Osteocyte (in vitro differentiated cells): ENCODE measurements around the gene FXN. TPM values are rescaled to one million over a fixed set of nuclear protein-coding genes. Genes with fewer than 3 reads are reported as not detected.
A peak's percentile ranks its signal among the peaks of the same experiment; 100 is the strongest.
"Not testable (repeated sequence)": the region's sequence is repeated elsewhere in the genome, so short reads cannot be mapped to it uniquely, and the experiment has no call there.

Experiments
- DNase-seq: peaks from one replicate; pipeline ENCODE4 v3.0.0; 2021; ENCODE audit warnings: mixed read lengths; ENCODE audit not compliant: unreplicated experiment; ENCODE audit errors: extremely low spot score
- H3K27ac Mint-ChIP-seq: one replicate; pipeline ENCODE4 v1.8.0; 2021; ENCODE audit warnings: mild to moderate bottlenecking, mixed read lengths; ENCODE audit not compliant: unreplicated experiment
- H3K27me3 Mint-ChIP-seq: one replicate; pipeline ENCODE4 v1.8.0; 2021; ENCODE audit warnings: mixed read lengths; ENCODE audit not compliant: unreplicated experiment
- H3K36me3 Mint-ChIP-seq: one replicate; pipeline ENCODE4 v1.8.0; 2021; ENCODE audit warnings: mixed read lengths; ENCODE audit not compliant: unreplicated experiment
- H3K4me1 Mint-ChIP-seq: one replicate; pipeline ENCODE4 v1.8.0; 2021; ENCODE audit warnings: mixed read lengths; ENCODE audit not compliant: unreplicated experiment
- H3K4me3 Mint-ChIP-seq: one replicate; pipeline ENCODE4 v1.8.0; 2021; ENCODE audit warnings: mild to moderate bottlenecking, moderate library complexity, mixed read lengths; ENCODE audit not compliant: unreplicated experiment
- H3K9me3 Mint-ChIP-seq: one replicate; pipeline ENCODE4 v1.8.0; 2021; ENCODE audit warnings: mixed read lengths; ENCODE audit not compliant: unreplicated experiment
- total RNA-seq: library from RNA; stranded (reverse); gene quantifications from 2 replicates; pipeline ENCODE4 v1.2.1, GENCODE V29; 2021
- TF ChIP-seq, protein P1 (sequence below): fragments of 200-600 bp; sonication (generic); IDR thresholded peaks from 2 replicates; pipeline ENCODE4 v1.5.0; 2021; ENCODE audit warnings: antibody characterized with exemption, mild to moderate bottlenecking, moderate library complexity

Gene FXN
- total RNA-seq, 1 donor from 2014 or later, result 9.8 TPM

GRCh38 chr9:69109152-69109551, 73.6 kb downstream of the FXN start:
- no peaks in the 10 kb centered on the region for H3K4me1 Mint-ChIP-seq
- TF ChIP-seq, protein P1, sequence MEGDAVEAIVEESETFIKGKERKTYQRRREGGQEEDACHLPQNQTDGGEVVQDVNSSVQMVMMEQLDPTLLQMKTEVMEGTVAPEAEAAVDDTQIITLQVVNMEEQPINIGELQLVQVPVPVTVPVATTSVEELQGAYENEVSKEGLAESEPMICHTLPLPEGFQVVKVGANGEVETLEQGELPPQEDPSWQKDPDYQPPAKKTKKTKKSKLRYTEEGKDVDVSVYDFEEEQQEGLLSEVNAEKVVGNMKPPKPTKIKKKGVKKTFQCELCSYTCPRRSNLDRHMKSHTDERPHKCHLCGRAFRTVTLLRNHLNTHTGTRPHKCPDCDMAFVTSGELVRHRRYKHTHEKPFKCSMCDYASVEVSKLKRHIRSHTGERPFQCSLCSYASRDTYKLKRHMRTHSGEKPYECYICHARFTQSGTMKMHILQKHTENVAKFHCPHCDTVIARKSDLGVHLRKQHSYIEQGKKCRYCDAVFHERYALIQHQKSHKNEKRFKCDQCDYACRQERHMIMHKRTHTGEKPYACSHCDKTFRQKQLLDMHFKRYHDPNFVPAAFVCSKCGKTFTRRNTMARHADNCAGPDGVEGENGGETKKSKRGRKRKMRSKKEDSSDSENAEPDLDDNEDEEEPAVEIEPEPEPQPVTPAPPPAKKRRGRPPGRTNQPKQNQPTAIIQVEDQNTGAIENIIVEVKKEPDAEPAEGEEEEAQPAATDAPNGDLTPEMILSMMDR, result no peak

GRCh38 chr9:69112646-69113045, 77.1 kb downstream of the FXN start:
- H3K27me3 Mint-ChIP-seq, H3K4me1 Mint-ChIP-seq, H3K4me3 Mint-ChIP-seq, H3K27ac Mint-ChIP-seq, H3K36me3 Mint-ChIP-seq, H3K9me3 Mint-ChIP-seq: not testable (repeated sequence)
- DNase-seq, result peak; percentile 36

More at GRCh38 chr9:69109152-69109551, 73.6 kb downstream of the FXN start:
- H3K9me3 Mint-ChIP-seq, result no peaks in the 10 kb centered on the region
- H3K27ac Mint-ChIP-seq, result no peak overlapping the region
- H3K4me3 Mint-ChIP-seq, result no peak overlapping the region
- peak; percentile 21 for DNase-seq
- H3K36me3 Mint-ChIP-seq, result no peaks in the 10 kb centered on the region
- no peaks in the 10 kb centered on the region for H3K27me3 Mint-ChIP-seq

DNA sequence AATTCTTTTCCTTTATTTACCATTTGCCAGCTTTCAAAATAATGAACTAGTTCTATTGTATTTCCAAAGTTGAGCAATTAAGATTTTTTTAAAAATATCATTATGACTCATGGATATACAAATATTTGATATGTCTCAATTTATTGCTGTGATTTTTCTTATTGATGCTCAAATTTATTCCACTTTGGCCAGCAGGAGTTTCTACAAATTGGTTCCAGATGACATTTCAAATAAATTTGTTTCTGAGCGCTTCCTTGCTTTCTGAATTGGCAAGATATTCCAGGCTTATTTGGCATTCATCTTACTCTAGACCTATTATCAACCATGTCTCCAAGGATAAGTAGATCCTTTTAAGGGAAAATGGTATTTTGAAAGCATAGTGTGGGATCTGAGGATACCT, 80.1 kb downstream of the FXN start:
- Mint-ChIP-seq H3K27ac (no peak overlapping the region), H3K9me3 (no peaks in the 10 kb centered on the region), H3K4me3 (no peak overlapping the region), H3K27me3 (no peaks in the 10 kb centered on the region), H3K36me3 (no peaks in the 10 kb centered on the region), H3K4me1 (peaks cover 9% of the 10 kb centered on the region)
- TF ChIP-seq, protein P1, result peak; percentile 8
- DNase-seq, result no peak

DNA sequence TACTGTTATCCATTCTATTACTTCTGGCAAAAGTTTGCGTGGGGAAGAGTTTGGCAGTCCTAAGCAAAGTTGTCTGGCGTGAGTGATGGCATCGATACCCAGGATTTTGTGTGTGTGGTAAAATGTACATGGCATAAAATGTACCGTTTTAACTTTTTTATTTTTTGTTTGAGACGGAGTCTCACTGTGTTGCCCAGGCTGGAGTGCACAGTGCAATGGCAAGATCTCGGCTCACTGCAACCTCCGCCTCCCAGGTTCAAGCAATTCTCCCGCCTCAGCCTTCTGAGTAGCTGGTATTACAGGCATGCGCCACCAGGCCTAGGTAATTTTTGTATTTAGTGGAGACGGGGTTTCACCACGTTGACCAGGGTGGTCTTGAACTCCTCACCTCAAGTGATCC, 83.1 kb downstream of the FXN start:
- DNase-seq, result peak; percentile 19
- peaks cover 20% of the 10 kb centered on the region for H3K4me1 Mint-ChIP-seq
- no peak overlapping the region for H3K4me3 Mint-ChIP-seq
- no peaks in the 10 kb centered on the region for H3K27me3 Mint-ChIP-seq
- TF ChIP-seq, protein P1, result no peak
- H3K36me3 Mint-ChIP-seq, result no peaks in the 10 kb centered on the region
- H3K9me3 Mint-ChIP-seq, result no peaks in the 10 kb centered on the region
- no peak overlapping the region for H3K27ac Mint-ChIP-seq

DNA sequence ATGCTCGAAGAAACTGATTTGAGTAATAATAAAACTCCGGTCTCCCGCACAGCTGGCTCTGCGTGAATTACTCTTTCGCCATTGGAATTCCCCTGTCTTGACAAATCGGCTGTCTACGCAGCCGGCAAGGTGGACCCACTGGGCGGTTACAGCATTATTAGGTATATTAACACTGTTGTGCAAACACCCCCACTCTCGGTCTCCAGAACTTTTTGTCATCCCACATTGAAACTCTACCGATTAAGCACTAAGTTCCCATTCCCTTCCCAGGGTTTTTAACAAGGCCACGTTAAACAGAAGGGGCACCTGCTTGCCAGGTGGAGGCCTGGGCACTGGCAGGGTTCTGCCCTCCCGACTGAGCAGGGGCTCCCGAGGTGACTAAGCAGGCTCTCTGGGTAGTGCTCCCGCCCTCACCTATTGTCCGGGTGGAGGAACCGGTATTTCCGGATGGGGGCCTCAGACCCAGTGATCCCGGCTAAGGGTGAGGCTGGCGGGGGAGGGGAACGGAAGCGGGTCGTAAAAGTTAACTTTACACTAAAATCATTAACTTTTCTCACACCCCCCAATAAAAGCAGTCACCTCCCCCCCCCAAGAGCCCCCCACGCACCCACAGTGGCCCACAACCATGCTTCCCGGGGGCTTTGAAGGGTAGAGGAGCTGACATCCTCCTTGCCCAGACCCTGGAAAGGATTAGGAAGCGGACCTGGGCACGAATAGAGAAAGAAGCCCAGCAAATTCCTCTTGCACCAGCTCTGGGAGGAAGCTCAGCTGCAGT, 85.0 kb downstream of the FXN start:
- TF ChIP-seq, protein P1, result no peak

More for the DNA sequence above, 85.0 kb downstream of the FXN start:
- Mint-ChIP-seq H3K9me3 (no peaks in the 10 kb centered on the region), H3K27ac (peak overlapping the region; percentile 52), H3K4me3 (peak overlapping the region; percentile 86), H3K36me3 (no peaks in the 10 kb centered on the region), H3K4me1 (peaks cover 15% of the 10 kb centered on the region), H3K27me3 (no peaks in the 10 kb centered on the region)
- peak; percentile 77 for DNase-seq
